UCSD-AML1 (cell line): ENCODE data around the gene SMOC2.
"Not testable (repeated sequence)": the region's sequence is repeated elsewhere in the genome, so short reads cannot be mapped to it uniquely, and the experiment has no call there.

ENCODE experiments used
- DNase-seq: peaks from one replicate; lab custom pipeline; 2025; ENCODE audit not compliant: unreplicated experiment; lab: John Stamatoyannopoulos, UW

SMOC2 gene

DNA sequence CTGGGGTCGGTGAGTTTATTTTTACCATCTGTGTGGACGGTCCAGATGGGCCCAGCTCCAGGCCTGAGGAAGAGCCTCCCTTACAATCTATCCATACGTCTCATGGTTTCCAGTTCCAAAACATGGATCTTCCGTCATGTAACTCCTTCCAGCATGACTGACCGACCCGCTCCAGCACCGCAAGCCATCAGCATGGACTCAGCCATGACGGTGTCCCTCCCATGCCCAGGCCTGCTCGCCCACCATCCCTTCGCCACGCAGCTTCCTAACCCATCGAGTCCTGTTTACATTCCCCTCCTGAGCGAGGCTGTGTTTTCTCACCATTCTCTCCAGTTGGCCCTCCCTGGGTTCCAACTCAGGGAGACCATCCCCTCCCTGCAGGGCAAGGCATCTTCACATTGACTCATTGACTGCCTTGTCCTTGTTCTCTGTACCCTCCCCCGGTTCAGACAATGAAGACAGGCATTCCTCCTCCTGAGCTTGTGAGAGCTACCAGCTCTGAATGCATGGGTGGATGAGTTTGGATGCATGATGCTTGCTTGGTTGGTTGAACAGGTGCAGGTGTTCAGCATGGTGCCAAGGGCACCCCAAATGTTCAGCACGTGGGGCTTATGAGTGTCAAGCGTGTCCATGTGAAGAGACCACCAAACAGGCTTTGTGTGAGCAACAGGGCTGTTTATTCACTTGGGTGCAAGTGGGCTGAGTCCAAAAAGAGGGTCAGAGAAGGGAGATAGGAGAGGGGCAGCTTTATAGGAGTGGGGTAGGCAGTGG, 235.8 kb downstream of the SMOC2 start:
- no peak for DNase-seq

DNA sequence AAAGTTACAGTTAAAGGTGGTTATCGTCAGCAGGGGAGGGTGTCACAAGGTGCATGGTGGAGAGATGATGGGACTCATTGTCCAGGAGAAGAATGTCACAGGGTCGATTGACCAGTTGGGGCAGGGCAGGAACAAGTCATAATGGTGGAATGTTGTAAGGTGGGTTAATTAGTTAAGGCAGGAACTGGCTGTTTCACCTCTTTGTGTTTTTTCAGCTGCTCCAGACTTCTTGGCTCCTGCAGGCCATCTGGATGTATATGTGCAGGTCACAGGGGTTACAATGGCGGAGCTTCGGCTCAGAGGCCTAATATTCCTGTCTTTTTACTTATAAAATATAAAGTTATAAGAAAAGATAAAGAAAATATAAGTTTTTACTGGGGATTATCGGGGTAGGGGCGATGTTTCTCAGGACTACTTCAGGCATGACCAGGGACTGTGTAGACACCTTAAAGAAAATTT, 236.4 kb downstream of the SMOC2 start:
- not testable (repeated sequence) for DNase-seq

- no peak for DNase-seq
Observed at GRCh38 chr6:168678077-168678476, 237.1 kb downstream of the SMOC2 start.

DNA sequence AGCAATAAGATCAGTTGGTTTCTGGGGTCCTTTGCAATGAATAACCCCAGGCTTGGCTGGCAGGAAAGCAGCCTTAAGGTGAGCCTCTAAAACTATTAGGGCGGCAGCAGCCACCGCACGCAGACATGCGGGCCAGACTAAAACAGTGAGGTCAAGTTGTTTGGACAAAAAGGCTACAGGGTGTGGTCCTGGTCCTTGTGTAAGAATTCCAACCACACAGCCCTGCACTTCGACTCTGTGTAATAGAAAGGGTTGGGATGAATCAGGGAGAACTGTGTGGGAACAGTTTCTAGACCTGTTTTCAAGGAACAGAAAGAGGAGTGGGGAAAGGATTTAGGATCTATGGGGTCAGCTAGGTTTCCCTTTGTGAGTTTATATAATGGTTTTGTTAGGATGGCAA, 237.6 kb downstream of the SMOC2 start:
- no peak for DNase-seq

DNA sequence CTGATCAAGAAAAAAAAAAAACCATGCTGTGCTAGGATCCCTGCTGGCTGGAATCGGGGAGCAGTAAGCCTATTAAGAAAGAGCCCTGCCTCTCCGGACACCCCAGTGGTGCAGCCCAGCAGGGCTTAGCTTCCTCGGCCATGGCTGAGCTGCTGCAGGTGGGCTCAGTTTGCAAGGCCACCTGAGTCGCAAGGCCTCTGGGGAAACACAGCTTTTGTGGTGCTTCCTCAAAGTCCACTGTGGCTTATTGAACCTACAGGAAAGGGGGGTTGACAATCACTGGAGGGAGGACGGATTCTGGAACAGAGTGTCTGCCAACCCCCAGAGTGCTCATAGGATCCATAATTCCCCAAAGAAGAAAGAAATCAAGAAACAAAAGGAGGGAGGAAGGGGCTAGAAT, 240.8 kb downstream of the SMOC2 start:
- DNase-seq: no peak

GRCh38 chr6:168683621-168684020, 242.6 kb downstream of the SMOC2 start:
- DNase-seq: no peak

GRCh38 chr6:168684471-168684870, 243.5 kb downstream of the SMOC2 start:
- no peak for DNase-seq

DNA sequence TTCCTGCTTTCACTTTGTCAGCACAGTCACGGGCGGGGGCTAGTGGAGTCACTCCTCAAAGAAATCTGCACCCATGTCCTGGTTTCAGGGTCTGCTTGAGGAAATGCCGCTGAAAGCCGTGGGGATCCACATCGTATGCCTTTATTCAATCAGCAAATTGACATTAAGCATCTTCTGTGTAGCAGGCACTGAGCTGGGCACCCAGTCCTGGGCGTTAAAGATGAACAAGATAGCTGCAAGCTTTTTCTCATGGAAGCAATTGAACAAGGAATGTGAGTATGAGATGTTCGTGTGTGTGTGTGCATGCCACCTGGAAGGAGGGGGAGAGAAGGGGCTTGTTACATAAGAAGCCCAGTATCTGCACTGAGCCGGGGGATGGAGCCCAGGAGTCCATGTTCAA, 243.9 kb downstream of the SMOC2 start:
- DNase-seq: no peak

- DNase-seq: no peak
Observed at GRCh38 chr6:168686029-168686738, 245.2 kb downstream of the SMOC2 start.

- no peak for DNase-seq
Observed at GRCh38 chr6:168686831-168687730, 246.1 kb downstream of the SMOC2 start.

DNA sequence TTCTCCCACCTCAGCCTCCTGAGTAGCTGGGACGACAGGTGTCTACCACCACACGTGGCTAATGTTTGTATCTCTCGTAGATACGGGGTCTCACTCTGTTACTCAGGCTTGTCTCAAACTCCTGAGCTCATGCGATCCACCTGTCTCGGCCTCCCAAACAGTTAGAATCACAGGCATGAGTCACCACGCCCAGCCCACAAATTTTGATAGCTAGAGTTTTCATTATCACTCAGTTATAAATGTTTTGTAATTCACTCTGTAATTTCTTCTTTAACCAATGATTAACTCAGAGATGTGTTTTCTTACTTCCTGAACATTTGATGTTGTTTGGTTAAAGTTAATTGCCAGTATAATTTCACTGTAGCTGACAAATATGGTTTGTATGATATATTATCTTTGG, 249.3 kb downstream of the SMOC2 start:
- no peak for DNase-seq

DNA sequence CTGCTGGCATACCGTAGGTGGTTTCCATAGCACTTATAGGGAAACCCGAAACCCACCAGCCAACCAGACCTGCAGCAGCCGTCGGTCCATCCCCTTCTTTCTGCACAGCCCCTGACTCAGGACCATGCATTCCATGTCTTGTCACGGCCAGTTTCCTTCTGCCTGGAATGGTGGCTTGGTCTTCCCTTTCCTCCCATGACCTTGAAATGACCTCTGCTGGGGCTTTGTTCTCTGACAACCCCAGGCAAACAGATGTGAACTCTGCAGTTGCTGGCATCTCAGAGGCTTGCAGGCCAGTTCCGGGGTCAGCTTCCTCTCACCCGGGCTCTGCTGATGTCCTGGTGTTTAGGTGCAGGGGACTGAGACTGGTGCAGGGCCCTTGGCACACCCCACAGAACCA, 250.8 kb downstream of the SMOC2 start:
- DNase-seq: no peak

DNA sequence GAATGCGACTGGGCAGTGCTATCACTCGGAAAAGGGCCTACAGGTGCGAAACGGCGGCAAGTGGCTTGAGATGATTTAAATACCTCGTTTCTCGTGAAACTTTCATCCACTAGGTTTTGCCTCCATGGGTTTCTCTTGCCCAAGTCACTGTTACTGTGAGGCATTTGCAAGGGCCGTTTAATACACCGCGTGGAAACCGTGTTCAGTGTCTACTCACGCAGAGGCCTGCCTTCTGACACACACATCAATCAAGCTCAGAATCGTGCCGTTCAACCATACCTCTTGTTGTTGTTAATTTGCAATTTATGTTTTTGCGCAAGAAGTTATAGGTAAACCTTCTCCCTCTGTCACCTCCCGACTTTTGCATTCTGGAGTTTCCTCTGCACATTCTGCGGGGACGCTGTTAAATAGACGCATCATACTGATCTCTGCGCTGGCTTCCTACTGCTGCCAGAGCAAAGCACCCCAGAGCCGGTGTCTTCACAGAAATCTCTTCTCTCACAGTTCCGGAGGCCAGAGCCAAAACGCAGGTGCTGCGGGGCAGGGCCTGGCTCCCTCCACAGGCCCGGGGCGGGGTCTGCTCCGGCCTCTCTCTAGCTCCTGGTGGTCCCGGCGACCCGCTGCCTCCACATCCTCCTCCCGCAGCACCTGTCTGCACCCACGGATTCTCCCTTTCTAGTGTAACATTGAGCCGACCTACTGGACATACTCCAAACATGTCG, 251.4 kb downstream of the SMOC2 start:
- no peak for DNase-seq

- DNase-seq: not testable (repeated sequence)
Observed at GRCh38 chr6:168692915-168693257, 251.9 kb downstream of the SMOC2 start.

GRCh38 chr6:168694797-168695196, 253.8 kb downstream of the SMOC2 start:
- not testable (repeated sequence) for DNase-seq

- DNase-seq: no peak
Observed at GRCh38 chr6:168695701-168696100, 254.7 kb downstream of the SMOC2 start.

DNA sequence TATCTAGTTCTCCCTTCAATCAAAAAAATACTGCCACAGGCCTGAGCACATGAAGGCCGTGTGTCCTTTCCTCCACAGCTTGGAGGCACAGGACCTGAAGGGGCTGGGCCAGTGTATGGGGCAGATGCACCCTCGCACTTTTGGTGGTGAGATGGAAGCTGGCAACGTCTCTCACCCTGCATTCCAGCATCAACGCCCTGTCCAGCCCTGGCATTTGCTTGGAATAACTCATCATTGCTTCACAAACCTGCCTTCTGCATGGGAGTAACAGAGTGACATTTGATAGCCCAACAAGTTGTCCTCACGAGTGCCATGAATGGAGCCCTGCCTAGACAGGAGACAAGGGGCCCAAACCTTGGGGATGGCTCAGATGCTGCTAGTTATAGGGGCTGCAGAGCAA, 257.9 kb downstream of the SMOC2 start:
- DNase-seq: no peak

GRCh38 chr6:168699631-168700295, 258.8 kb downstream of the SMOC2 start:
- no peak for DNase-seq

- DNase-seq: no peak
Observed at GRCh38 chr6:168700880-168701279, 259.9 kb downstream of the SMOC2 start.

- DNase-seq: no peak
Observed at GRCh38 chr6:168703990-168704389, 263.0 kb downstream of the SMOC2 start.
